ENCODE data around the gene SPAG17. TPM values are rescaled to one million over a fixed set of nuclear protein-coding genes. Genes with fewer than 3 reads are reported as not detected.

SPAG17 gene
- total RNA-seq, 1 experiment from 2014 or later, result 0.36 TPM

DNA sequence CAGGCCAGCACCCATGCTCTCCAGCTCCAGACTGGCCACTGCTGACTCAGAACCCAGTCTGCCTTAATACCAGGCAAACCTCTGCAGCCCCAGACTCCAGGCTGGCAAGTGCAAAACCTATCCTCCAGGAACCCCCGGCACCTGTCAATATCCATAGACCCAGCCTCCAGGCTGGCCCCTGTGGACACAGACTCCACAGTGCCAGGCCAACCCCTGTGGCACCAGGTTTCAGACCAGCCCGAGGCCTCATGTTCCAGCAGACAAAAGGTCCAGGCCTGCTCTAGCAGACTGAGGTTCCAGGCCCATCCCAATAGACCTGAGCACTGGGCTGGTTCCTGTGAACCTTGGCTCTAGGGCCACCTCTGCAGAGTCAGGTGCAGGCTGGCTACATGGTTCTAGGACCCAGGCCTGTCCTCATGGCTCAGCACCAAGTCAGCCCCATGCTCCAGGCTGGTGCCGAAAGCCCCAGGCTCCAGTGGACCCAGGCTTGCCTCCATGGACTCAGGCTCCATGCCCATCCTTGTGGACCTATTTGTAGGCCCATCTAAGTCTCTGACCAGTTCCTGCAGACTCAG lies 137.3 kb downstream of the SPAG17 start:
- CTCF ChIA-PET, result no interaction called here
- H3K4me1 ChIP-seq (ENCODE audit: control insufficient read depth, insufficient read depth, low read length), result no peaks in the 10 kb centered on the region
- no TSS peak for BruUV-seq (replicated peaks)
- in situ Hi-C loops (cut with HindIII; ENCODE audit: low pct_unique_long_range_greater_than_20kb, low sequenced_read_pairs), result no loop called here
- no peak for DNase-seq (ENCODE audit: low read depth, low spot score)
- POLR2A ChIA-PET, result no interaction called here
- no peak for ATAC-seq
- intact Hi-C loops (cut with micrococcal nuclease; ENCODE audit: unreplicated experiment), result no loop called here
- H3K4me3 ChIP-seq (ENCODE audit: low read depth in 2 of 2, low read length in 2 of 2), result no peak overlapping the region
- no peaks in the 10 kb centered on the region for H3K9me3 ChIP-seq (ENCODE audit: control insufficient read depth, insufficient read depth, low read depth, low read length)
- H3K36me3 ChIP-seq (ENCODE audit: control insufficient read depth, insufficient read depth, low read length), result no peaks in the 10 kb centered on the region
- no peak for TF ChIP-seq TCF7L2 (IDR thresholded peaks at IDR 0.05; ENCODE audit: low read depth, low read length)
- no peak for TF ChIP-seq POLR2AphosphoS5 (IDR thresholded peaks at IDR 0.05; ENCODE audit: low read depth, low read length)
- TF ChIP-seq, protein P1, sequence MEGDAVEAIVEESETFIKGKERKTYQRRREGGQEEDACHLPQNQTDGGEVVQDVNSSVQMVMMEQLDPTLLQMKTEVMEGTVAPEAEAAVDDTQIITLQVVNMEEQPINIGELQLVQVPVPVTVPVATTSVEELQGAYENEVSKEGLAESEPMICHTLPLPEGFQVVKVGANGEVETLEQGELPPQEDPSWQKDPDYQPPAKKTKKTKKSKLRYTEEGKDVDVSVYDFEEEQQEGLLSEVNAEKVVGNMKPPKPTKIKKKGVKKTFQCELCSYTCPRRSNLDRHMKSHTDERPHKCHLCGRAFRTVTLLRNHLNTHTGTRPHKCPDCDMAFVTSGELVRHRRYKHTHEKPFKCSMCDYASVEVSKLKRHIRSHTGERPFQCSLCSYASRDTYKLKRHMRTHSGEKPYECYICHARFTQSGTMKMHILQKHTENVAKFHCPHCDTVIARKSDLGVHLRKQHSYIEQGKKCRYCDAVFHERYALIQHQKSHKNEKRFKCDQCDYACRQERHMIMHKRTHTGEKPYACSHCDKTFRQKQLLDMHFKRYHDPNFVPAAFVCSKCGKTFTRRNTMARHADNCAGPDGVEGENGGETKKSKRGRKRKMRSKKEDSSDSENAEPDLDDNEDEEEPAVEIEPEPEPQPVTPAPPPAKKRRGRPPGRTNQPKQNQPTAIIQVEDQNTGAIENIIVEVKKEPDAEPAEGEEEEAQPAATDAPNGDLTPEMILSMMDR (IDR thresholded peaks at IDR 0.05), result no peak
- TF ChIP-seq, protein P2, sequence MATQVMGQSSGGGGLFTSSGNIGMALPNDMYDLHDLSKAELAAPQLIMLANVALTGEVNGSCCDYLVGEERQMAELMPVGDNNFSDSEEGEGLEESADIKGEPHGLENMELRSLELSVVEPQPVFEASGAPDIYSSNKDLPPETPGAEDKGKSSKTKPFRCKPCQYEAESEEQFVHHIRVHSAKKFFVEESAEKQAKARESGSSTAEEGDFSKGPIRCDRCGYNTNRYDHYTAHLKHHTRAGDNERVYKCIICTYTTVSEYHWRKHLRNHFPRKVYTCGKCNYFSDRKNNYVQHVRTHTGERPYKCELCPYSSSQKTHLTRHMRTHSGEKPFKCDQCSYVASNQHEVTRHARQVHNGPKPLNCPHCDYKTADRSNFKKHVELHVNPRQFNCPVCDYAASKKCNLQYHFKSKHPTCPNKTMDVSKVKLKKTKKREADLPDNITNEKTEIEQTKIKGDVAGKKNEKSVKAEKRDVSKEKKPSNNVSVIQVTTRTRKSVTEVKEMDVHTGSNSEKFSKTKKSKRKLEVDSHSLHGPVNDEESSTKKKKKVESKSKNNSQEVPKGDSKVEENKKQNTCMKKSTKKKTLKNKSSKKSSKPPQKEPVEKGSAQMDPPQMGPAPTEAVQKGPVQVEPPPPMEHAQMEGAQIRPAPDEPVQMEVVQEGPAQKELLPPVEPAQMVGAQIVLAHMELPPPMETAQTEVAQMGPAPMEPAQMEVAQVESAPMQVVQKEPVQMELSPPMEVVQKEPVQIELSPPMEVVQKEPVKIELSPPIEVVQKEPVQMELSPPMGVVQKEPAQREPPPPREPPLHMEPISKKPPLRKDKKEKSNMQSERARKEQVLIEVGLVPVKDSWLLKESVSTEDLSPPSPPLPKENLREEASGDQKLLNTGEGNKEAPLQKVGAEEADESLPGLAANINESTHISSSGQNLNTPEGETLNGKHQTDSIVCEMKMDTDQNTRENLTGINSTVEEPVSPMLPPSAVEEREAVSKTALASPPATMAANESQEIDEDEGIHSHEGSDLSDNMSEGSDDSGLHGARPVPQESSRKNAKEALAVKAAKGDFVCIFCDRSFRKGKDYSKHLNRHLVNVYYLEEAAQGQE (IDR thresholded peaks at IDR 0.05; ENCODE audit: insufficient read depth in 1 of 2, low read depth in 2 of 2, low read length in 1 of 2), result no peak
- TF ChIP-seq SIN3A (IDR thresholded peaks at IDR 0.05; ENCODE audit: borderline replicate concordance, insufficient read depth, low read depth, low read length), result no peak
- H3K27ac ChIP-seq (ENCODE audit: low read length), result no peak overlapping the region
- no peaks in the 10 kb centered on the region for H3K27me3 ChIP-seq (ENCODE audit: control insufficient read depth, insufficient read depth, low read length)

DNA sequence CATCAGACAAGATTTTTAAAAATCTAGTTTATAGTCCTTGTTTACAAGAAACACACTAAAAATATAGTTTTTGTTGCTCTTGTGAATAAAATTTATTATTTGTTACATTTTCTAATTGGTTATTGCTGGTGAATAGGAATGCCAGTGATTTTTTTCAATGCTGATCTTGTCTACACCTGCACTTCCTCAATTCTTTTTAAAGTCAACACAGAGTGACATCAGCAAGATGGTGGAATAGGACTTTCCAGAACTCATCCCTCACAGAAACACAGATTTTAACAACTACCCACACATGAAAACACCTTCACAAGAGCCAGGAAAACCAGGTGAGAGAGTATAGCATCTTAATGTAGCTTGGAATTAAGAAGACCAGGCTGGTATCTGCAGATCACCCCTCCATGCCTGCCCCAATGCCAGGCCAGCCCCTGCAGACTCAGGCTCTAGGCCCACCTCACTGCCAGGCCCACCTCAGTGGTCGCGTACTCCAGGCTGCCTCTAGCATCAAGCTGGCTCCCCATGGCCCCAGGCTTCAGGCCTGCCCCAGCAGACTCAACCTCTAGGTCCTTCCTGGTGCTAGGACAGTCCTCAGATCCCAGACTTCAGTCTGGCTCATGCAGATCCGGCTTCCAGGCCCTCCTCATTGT lies 137.9 kb downstream of the SPAG17 start:
- intact Hi-C loops (cut with micrococcal nuclease; ENCODE audit: unreplicated experiment), result no loop called here
- no peak overlapping the region for H3K27ac ChIP-seq (ENCODE audit: low read length)
- H3K36me3 ChIP-seq (ENCODE audit: control insufficient read depth, insufficient read depth, low read length), result no peaks in the 10 kb centered on the region
- in situ Hi-C loops (cut with HindIII; ENCODE audit: low pct_unique_long_range_greater_than_20kb, low sequenced_read_pairs), result no loop called here
- H3K4me3 ChIP-seq (ENCODE audit: low read depth in 2 of 2, low read length in 2 of 2), result no peak overlapping the region
- DNase-seq (ENCODE audit: low read depth, low spot score) (no peak), ATAC-seq (no peak)
- H3K9me3 ChIP-seq (ENCODE audit: control insufficient read depth, insufficient read depth, low read depth, low read length), result no peaks in the 10 kb centered on the region
- no peak for TF ChIP-seq TCF7L2 (IDR thresholded peaks at IDR 0.05; ENCODE audit: low read depth, low read length)
- BruUV-seq (replicated peaks), result no TSS peak
- ChIA-PET CTCF (no interaction called here), POLR2A (no interaction called here)
- no peaks in the 10 kb centered on the region for H3K27me3 ChIP-seq (ENCODE audit: control insufficient read depth, insufficient read depth, low read length)
- H3K4me1 ChIP-seq (ENCODE audit: control insufficient read depth, insufficient read depth, low read length), result no peaks in the 10 kb centered on the region

DNA sequence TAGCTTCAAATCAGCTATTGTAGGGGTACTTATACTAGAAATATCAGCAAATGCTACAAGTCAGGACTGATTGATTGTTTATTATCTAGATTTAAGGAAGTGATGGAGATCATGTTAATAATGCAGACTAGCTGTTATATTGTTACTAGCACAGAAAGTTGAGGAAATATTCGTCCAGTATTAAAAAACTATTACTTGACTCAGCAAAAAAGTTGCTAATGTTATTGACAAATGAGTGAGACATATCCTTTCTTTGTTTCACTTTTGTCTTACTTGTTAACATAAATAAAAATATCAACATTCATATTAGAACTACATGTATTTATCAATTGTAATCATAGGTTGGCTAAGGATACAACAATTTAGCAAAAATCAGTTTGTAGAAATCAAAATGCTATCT lies 141.4 kb downstream of the SPAG17 start:
- CTCF ChIA-PET, result no interaction called here
- TF ChIP-seq, protein P2 (IDR thresholded peaks at IDR 0.05; ENCODE audit: insufficient read depth in 1 of 2, low read depth in 2 of 2, low read length in 1 of 2), result no peak
- TF ChIP-seq SIN3A (IDR thresholded peaks at IDR 0.05; ENCODE audit: borderline replicate concordance, insufficient read depth, low read depth, low read length), result no peak
- TF ChIP-seq, protein P1 (IDR thresholded peaks at IDR 0.05), result no peak
- H3K27ac ChIP-seq (ENCODE audit: low read length), result no peak overlapping the region
- BruUV-seq (replicated peaks), result no TSS peak
- H3K36me3 ChIP-seq (ENCODE audit: control insufficient read depth, insufficient read depth, low read length), result no peaks in the 10 kb centered on the region
- H3K27me3 ChIP-seq (ENCODE audit: control insufficient read depth, insufficient read depth, low read length), result no peaks in the 10 kb centered on the region
- H3K9me3 ChIP-seq (ENCODE audit: control insufficient read depth, insufficient read depth, low read depth, low read length), result no peaks in the 10 kb centered on the region
- ATAC-seq (no peak), DNase-seq (ENCODE audit: low read depth, low spot score) (no peak)
- intact Hi-C loops (cut with micrococcal nuclease; ENCODE audit: unreplicated experiment) (no loop called here), in situ Hi-C loops (cut with HindIII; ENCODE audit: low pct_unique_long_range_greater_than_20kb, low sequenced_read_pairs) (no loop called here)
- POLR2A ChIA-PET, result no interaction called here
- no peak overlapping the region for H3K4me3 ChIP-seq (ENCODE audit: low read depth in 2 of 2, low read length in 2 of 2)
- no peaks in the 10 kb centered on the region for H3K4me1 ChIP-seq (ENCODE audit: control insufficient read depth, insufficient read depth, low read length)
